ENCODE results near the gene PTPN3. TPM values are rescaled to one million over a fixed set of nuclear protein-coding genes. Genes with fewer than 3 reads are reported as not detected.

PTPN3 gene
- total and polyA plus RNA-seq, 9 of the 15 experiments (the other 6 are each of a cell fraction or from before 2014, with no cell fraction given) = 0.02 TPM; not detected in 8

- BruUV-seq (replicated peaks) = no TSS peak
- ATAC-seq (no peak), FAIRE-seq (no peak), DNase-seq (ENCODE audit: extremely low read depth in 1 of 4, low spot score in 3 of 4) (no peak)
- ChIA-PET CTCF (ENCODE audit: low intra/inter-chr PET ratio) (no interaction called here), POLR2A (no interaction called here)
- Histone ChIP-seq H3K9ac (ENCODE audit: insufficient read depth in 1 of 2, low read depth in 2 of 2, low read length in 2 of 2) (no peak overlapping the region), H3K27ac (ENCODE audit: extremely low read depth, low read depth, low read length) (no peak overlapping the region), H3K4me3 (no peak overlapping the region), H3K4me2 (ENCODE audit: insufficient read depth, low read length) (no peak overlapping the region), H3K9me3 (replicated peaks; ENCODE audit: control insufficient read depth, insufficient read depth, low read depth, low read length) (no peaks in the 10 kb centered on the region), H3K4me1 (replicated peaks in 1 of 2; ENCODE audit: control insufficient read depth in 2 of 2, insufficient read depth in 2 of 2, low read length in 2 of 2) (no peaks in the 10 kb centered on the region), H3K27me3 (ENCODE audit: control insufficient read depth in 2 of 2, insufficient read depth in 2 of 2, low read length in 2 of 2) (peaks cover 17 to 49% of the 10 kb centered on the region in 2 experiments), H3K9me1 (ENCODE audit: control insufficient read depth, insufficient read depth, low read length) (no peaks in the 10 kb centered on the region), H3K79me2 (ENCODE audit: control insufficient read depth, insufficient read depth, low read length) (no peaks in the 10 kb centered on the region), H2AFZ (ENCODE audit: low read depth, low read length) (no peak overlapping the region), H3K36me3 (ENCODE audit: control insufficient read depth, insufficient read depth, low read length) (no peaks in the 10 kb centered on the region), H4K20me1 (replicated peaks; ENCODE audit: control insufficient read depth, insufficient read depth, low read length) (no peaks in the 10 kb centered on the region; the same call in 1 of the 2 replicates)
- TF ChIP-seq ZSCAN32 (CRISPR knock-in tag; IDR thresholded peaks at IDR 0.05) = no peak
- no peak for TF ChIP-seq CREB3 (tag; conservative IDR thresholded peaks at IDR 0.05; ENCODE audit: low read depth)
- TF ChIP-seq ZNF133 (CRISPR knock-in tag; IDR thresholded peaks at IDR 0.05) = no peak
- TF ChIP-seq ZNF740 (CRISPR knock-in tag; IDR thresholded peaks at IDR 0.05) = no peak
- TF ChIP-seq ZNF740 (tag; IDR thresholded peaks at IDR 0.05) = no peak
- no peak for TF ChIP-seq WHSC1 (IDR thresholded peaks at IDR 0.05; ENCODE audit: low read length)
- no peak for TF ChIP-seq GATA2 (CRISPR knock-in tag; IDR thresholded peaks at IDR 0.05)
- TF ChIP-seq ZBTB17 (CRISPR knock-in tag; IDR thresholded peaks at IDR 0.05) = no peak
- no peak for TF ChIP-seq SETDB1 (IDR thresholded peaks at IDR 0.05; ENCODE audit: low read length)
- TF ChIP-seq CTBP1 (IDR thresholded peaks at IDR 0.05; ENCODE audit: borderline replicate concordance) = no peak
- no peak for TF ChIP-seq FIP1L1 (IDR thresholded peaks at IDR 0.05; ENCODE audit: low read depth, low read length, poor library complexity, severe bottlenecking)
- TF ChIP-seq ZNF354B (CRISPR knock-in tag; IDR thresholded peaks at IDR 0.05) = no peak
- intact Hi-C loops (cut with micrococcal nuclease) (no loop called here), in situ Hi-C loops (cut with MboI) (no loop called here)
- WGBS (ENCODE audit: insufficient coverage, low coverage, missing lambda C conversion rate) = 2% methylated on average over 6 of the region's 6 CpGs
Measured at GRCh38 chr9:109408759-109409462, 89.2 kb downstream of the PTPN3 start.
